HepG2 (cell line): ENCODE data around the gene EPS8. TPM values are rescaled to one million over a fixed set of nuclear protein-coding genes. Genes with fewer than 3 reads are reported as not detected.

ENCODE experiments used
- ATAC-seq: fragments of 200-7000 bp; cut with Tn5 transposase; 3 replicates; pipeline ENCODE4 v1.9.1; 2020; ENCODE audit warnings: mild to moderate bottlenecking, moderate library complexity
- BruUV-seq: library from RNA; stranded (reverse); fragments of 400-500 nt; replicated peaks from 2 replicates; lab custom pipeline; 2021; lab: Mats Ljungman, UMichigan
- CTCF ChIA-PET: fragments of 300-600 bp; formaldehyde crosslinking; extraction: SDS; loops from one replicate; lab custom pipeline; 2021; ENCODE audit warnings: low total read pairs, inconsistent platforms, low intra/inter-chr PET ratio; lab: Yijun Ruan, JAX
- POLR2A ChIA-PET: fragments of 350-600 bp; sonication (Branson Sonifier 250); formaldehyde crosslinking; loops from one replicate; lab custom pipeline; 2020; ENCODE audit warnings: antibody characterized with exemption, inconsistent platforms; lab: Yijun Ruan, JAX
- DNase-seq: peaks from one replicate; pipeline ENCODE4 v3.0.0-alpha.2; 2015; ENCODE audit warnings: low spot score
- FAIRE-seq: peaks from 3 replicates; lab custom pipeline; 2011; peaks lifted over from hg19 to GRCh38; lab: Jason Lieb, UNC
- H2AFZ ChIP-seq: one replicate; pipeline ENCODE4 v1.6.1; 2011; ENCODE audit warnings: low read length, inconsistent platforms
- H3K27ac ChIP-seq: fragments of 300-600 bp; 3 replicates; pipeline ENCODE4 v1.8.0; 2011; ENCODE audit warnings: mixed run types, mild to moderate bottlenecking, mixed read lengths, low read length, inconsistent platforms; ENCODE audit not compliant: insufficient read depth; ENCODE audit errors: extremely low read length
- H3K27me3 ChIP-seq, 2 experiments: fragments of 200-600 bp in 1 of 2; 2 replicates in 1 of 2; 3 replicates in 1 of 2; pipeline versions ENCODE4 v1.6.0 to v1.8.0; 2011; ENCODE audit warnings: low read length in 2 of 2, mild to moderate bottlenecking in 2 of 2, moderate library complexity in 2 of 2, inconsistent platforms in 1 of 2; ENCODE audit not compliant: insufficient read depth in 2 of 2, control insufficient read depth in 1 of 2
- H3K36me3 ChIP-seq, 2 experiments: fragments of 200-600 bp in 1 of 2; replicated peaks in 1 of 2; 2 replicates in 1 of 2; 3 replicates in 1 of 2; pipeline versions ENCODE4 v1.5.1 to v1.8.0; 2011; ENCODE audit warnings: low read length in 2 of 2, inconsistent platforms in 1 of 2; ENCODE audit not compliant: insufficient read depth in 2 of 2, control insufficient read depth in 1 of 2
- H3K4me1 ChIP-seq: 2 replicates; pipeline ENCODE4 v1.5.1; 2012; ENCODE audit warnings: low read length, inconsistent platforms; ENCODE audit not compliant: insufficient read depth
- H3K4me2 ChIP-seq: 2 replicates; pipeline ENCODE4 v1.6.0; 2011; ENCODE audit warnings: low read depth, low read length, inconsistent platforms
- H3K4me3 ChIP-seq, 3 experiments: fragments of 200-600 bp in 1 of 3; sonication (generic), shearing (Covaris generic) in 1 of 3; replicated peaks in 1 of 3; 2 replicates each; pipeline ENCODE4 v1.5.1; 2011 to 2016; ENCODE audit warnings: low read length in 3 of 3, inconsistent platforms in 2 of 3, low read depth in 2 of 3, mild to moderate bottlenecking in 2 of 3, control low read depth in 1 of 3, mixed read lengths in 1 of 3; ENCODE audit not compliant: insufficient read depth in 1 of 3
- H3K79me2 ChIP-seq: one replicate; pipeline ENCODE4 v1.6.1; 2011; ENCODE audit warnings: low read length, inconsistent platforms; ENCODE audit not compliant: insufficient read depth
- H3K9ac ChIP-seq: 2 replicates; pipeline ENCODE4 v1.6.0; 2011; ENCODE audit warnings: mild to moderate bottlenecking, low read depth, low read length, inconsistent platforms; ENCODE audit not compliant: insufficient read depth
- H3K9me3 ChIP-seq: 2 replicates; pipeline ENCODE4 v1.5.1; 2012; ENCODE audit warnings: mild to moderate bottlenecking, low read length
- H4K20me1 ChIP-seq: 2 replicates; pipeline ENCODE4 v1.6.0; 2011; ENCODE audit warnings: inconsistent platforms, mild to moderate bottlenecking, low read length, moderate library complexity; ENCODE audit not compliant: insufficient read depth
- KDM1A ChIP-seq: IDR thresholded peaks from 2 replicates; pipeline ENCODE4 v1.6.1; 2016; ENCODE audit warnings: missing compliant biosample characterization
- NFE2L1 ChIP-seq: sonication (generic); formaldehyde crosslinking; IDR thresholded peaks from 2 replicates; pipeline ENCODE4 v1.4.0; 2020; ENCODE audit warnings: missing genetic modification reagents, mild to moderate bottlenecking, borderline replicate concordance
- NFIB ChIP-seq: sonication (generic); formaldehyde crosslinking; IDR thresholded peaks from 2 replicates; pipeline ENCODE4 v1.9.0; 2021; ENCODE audit warnings: missing genetic modification reagents, mild to moderate bottlenecking, borderline replicate concordance
- NFYB ChIP-seq: sonication (generic); formaldehyde crosslinking; IDR thresholded peaks from 2 replicates; pipeline ENCODE4 v1.4.0; 2020; ENCODE audit warnings: missing genetic modification reagents
- SOX6 ChIP-seq, 2 experiments: fragments of 450-650 bp in 1 of 2; sonication (generic) in 1 of 2; formaldehyde crosslinking in 1 of 2; IDR thresholded peaks; 2 replicates each; pipeline versions ENCODE4 v1.4.0 to v1.6.1; 2017 to 2020; ENCODE audit warnings: antibody characterized with exemption in 1 of 2, mild to moderate bottlenecking in 1 of 2, missing genetic modification reagents in 1 of 2
- ZNF33B ChIP-seq: sonication (generic); formaldehyde crosslinking; IDR thresholded peaks from 2 replicates; pipeline ENCODE4 v1.5.1; 2020; ENCODE audit warnings: mild to moderate bottlenecking, missing genetic modification reagents
- ZNF549 ChIP-seq: sonication (generic); formaldehyde crosslinking; IDR thresholded peaks from 2 replicates; pipeline ENCODE4 v1.5.0; 2020; ENCODE audit warnings: missing genetic modification reagents
- ZNF614 ChIP-seq: IDR thresholded peaks from 2 replicates; pipeline ENCODE4 v1.6.1; 2018; ENCODE audit warnings: missing biosample characterization, missing genetic modification reagents, inconsistent platforms, borderline replicate concordance
- WGBS: methylation state at CpG from one replicate; pipeline ENCODE4 v1.1.6; 2017; ENCODE audit warnings: low lambda C conversion rate; 5-methylcytosine and 5-hydroxymethylcytosine counted together
- in situ Hi-C: cut with HindIII; loops from 2 replicates; pipeline ENCODE4 v1.10.0; 2017; ENCODE audit warnings: low pct_unique_long_range_greater_than_20kb; ENCODE audit not compliant: extremely low pct_ligation_motif_present
- intact Hi-C: fragments of 100-400 bp; cut with micrococcal nuclease; formaldehyde crosslinking; loops from one replicate; pipeline ENCODE4 v1.10.0; 2022; ENCODE audit not compliant: unreplicated experiment
- polyA plus RNA-seq, 8 experiments: library from polyadenylated mRNA; depleted of rRNA in 3 of 8; stranded (reverse) in 7 of 8; unstranded in 1 of 8; fragments of >200 nt; fragmentation: Illumina TruSeq in 4 of 8; extraction: Trizol in 4 of 8; gene quantifications; 2 replicates each; pipeline versions ENCODE4 v1.2.1 to v1.2.3, GENCODE V29; 2011 to 2016; ENCODE audit warnings: low read depth in 4 of 8, missing spikeins in 1 of 8, mixed read lengths in 1 of 8; ENCODE audit not compliant: insufficient read depth in 1 of 8
- total RNA-seq, 5 experiments: library from RNA; depleted of rRNA; stranded (reverse); fragments of >200 nt; fragmentation: Illumina TruSeq; extraction: Trizol; gene quantifications; 2 replicates each; pipeline ENCODE4 v1.2.3, GENCODE V29; 2016; ENCODE audit warnings: low read depth in 1 of 5
- TF ChIP-seq, protein P1 (sequence below): sonication (generic); formaldehyde crosslinking; IDR thresholded peaks from 2 replicates; pipeline ENCODE4 v1.5.1; 2020; ENCODE audit warnings: missing genetic modification reagents, mild to moderate bottlenecking, borderline replicate concordance
- TF ChIP-seq, protein P2 (sequence below): sonication (generic); formaldehyde crosslinking; IDR thresholded peaks from 2 replicates; pipeline ENCODE4 v1.8.0; 2022; ENCODE audit warnings: missing genetic modification reagents, mild to moderate bottlenecking, moderate library complexity, borderline replicate concordance
- TF ChIP-seq, protein P3 (sequence below): IDR thresholded peaks from 2 replicates; pipeline ENCODE4 v1.6.1; 2016; ENCODE audit warnings: missing genetic modification reagents, missing compliant biosample characterization
- TF ChIP-seq, protein P4 (sequence below): sonication (generic); formaldehyde crosslinking; IDR thresholded peaks from 2 replicates; pipeline ENCODE4 v1.4.0; 2020; ENCODE audit warnings: missing genetic modification reagents

The EPS8 gene
- total and polyA plus RNA-seq, 2 of the 13 experiments (the other 11 are each of a cell fraction or from before 2014, with no cell fraction given) = 37.1 to 43.4 TPM

DNA sequence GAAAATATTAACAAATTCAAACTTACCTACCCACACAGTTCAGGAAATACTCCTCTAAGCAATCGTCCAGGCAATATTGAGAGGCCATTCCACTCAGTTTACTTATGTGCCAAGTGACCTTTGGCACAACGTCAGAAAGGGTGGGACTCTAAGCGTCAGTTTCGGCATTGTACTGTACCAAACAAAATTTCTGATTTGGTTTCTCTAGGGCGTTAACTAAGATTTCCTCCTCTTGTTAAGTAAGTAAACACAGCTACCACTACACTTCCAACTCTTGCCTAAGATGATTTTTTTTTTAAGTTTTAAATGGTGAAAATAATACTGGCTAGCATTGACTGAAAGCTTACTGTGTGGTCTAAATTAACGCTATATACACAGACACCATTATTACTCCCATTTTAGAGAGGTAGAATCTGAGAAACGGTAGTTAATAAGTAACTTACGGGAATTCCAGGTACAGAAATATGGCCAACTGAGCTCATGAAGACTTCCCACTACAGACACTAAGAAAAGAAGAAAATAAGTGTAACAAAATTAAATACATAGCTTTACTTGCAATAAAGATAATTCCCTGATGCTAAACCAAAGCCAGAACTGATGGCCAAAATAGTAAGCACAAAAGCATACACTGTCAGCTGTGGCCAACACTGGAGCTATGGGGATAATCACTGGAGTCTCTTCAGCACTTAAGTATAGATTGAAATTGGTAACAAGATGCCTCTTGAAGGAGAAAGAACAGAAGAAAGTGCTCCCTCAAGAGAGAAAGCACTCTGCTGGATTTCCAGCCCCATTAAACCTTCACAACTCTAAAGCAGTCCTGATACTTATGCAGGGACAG is 76.1 kb downstream of the EPS8 start (continued):
- TF ChIP-seq, protein P1, sequence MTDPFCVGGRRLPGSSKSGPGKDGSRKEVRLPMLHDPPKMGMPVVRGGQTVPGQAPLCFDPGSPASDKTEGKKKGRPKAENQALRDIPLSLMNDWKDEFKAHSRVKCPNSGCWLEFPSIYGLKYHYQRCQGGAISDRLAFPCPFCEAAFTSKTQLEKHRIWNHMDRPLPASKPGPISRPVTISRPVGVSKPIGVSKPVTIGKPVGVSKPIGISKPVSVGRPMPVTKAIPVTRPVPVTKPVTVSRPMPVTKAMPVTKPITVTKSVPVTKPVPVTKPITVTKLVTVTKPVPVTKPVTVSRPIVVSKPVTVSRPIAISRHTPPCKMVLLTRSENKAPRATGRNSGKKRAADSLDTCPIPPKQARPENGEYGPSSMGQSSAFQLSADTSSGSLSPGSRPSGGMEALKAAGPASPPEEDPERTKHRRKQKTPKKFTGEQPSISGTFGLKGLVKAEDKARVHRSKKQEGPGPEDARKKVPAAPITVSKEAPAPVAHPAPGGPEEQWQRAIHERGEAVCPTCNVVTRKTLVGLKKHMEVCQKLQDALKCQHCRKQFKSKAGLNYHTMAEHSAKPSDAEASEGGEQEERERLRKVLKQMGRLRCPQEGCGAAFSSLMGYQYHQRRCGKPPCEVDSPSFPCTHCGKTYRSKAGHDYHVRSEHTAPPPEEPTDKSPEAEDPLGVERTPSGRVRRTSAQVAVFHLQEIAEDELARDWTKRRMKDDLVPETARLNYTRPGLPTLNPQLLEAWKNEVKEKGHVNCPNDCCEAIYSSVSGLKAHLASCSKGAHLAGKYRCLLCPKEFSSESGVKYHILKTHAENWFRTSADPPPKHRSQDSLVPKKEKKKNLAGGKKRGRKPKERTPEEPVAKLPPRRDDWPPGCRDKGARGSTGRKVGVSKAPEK (CRISPR knock-in tag) = no peak
- TF ChIP-seq, protein P2, sequence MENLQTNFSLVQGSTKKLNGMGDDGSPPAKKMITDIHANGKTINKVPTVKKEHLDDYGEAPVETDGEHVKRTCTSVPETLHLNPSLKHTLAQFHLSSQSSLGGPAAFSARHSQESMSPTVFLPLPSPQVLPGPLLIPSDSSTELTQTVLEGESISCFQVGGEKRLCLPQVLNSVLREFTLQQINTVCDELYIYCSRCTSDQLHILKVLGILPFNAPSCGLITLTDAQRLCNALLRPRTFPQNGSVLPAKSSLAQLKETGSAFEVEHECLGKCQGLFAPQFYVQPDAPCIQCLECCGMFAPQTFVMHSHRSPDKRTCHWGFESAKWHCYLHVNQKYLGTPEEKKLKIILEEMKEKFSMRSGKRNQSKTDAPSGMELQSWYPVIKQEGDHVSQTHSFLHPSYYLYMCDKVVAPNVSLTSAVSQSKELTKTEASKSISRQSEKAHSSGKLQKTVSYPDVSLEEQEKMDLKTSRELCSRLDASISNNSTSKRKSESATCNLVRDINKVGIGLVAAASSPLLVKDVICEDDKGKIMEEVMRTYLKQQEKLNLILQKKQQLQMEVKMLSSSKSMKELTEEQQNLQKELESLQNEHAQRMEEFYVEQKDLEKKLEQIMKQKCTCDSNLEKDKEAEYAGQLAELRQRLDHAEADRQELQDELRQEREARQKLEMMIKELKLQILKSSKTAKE (CRISPR knock-in tag) = no peak
- no peak for TF ChIP-seq NFIB (CRISPR knock-in tag)
- TF ChIP-seq, all 625 proteins: peak for 103

DNA sequence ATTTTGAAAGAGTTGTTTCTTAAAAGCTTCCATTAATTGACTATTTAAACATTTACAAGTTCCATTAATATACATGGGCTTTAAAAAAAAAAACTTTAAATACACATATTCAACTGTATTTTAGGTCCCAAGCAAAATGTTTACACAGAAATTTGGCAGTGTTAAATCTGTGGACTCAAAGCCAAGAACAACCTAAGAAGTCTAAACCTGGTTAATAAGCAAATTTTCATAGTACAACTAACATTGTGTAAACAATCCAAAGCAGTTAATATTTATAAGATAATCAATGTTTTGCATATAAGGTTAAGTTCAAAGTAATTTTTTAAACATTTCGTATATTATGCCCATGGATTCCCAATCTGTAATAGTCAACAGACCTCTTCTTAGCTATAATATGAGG is 77.0 kb downstream of the EPS8 start:
- POLR2A ChIA-PET = interaction anchor here (1.2 to 2.4 kb wide), 2 partner anchors 21 to 77 kb away, joined by 3 to 14 read pairs; partner anchors contain the start of gene EPS8
- FAIRE-seq = no peak
- H2AFZ ChIP-seq = no peak overlapping the region
- in situ Hi-C loops = no loop called here
- DNase-seq = no peak
- CTCF ChIA-PET = no interaction called here
- no peaks in the 10 kb centered on the region for H3K27me3 ChIP-seq
- 8% methylated on average over 1 of the region's 1 CpG for WGBS
- no peaks in the 10 kb centered on the region for H3K9me3 ChIP-seq
- peak overlapping the region; percentile 70 for H3K9ac ChIP-seq
- H3K4me2 ChIP-seq = peak overlapping the region; percentile 79
- no peak for TF ChIP-seq NFYB (CRISPR knock-in tag)
- TF ChIP-seq ZNF549 (CRISPR knock-in tag) = no peak
- TF ChIP-seq ZNF614 (CRISPR knock-in tag) = no peak
- no peak for TF ChIP-seq ZNF33B
- TF ChIP-seq SOX6 (IDR thresholded peaks at IDR 0.05) = no peak
- no peak for TF ChIP-seq SOX6 (CRISPR knock-in tag; IDR thresholded peaks at IDR 0.05)
- TF ChIP-seq, protein P3, sequence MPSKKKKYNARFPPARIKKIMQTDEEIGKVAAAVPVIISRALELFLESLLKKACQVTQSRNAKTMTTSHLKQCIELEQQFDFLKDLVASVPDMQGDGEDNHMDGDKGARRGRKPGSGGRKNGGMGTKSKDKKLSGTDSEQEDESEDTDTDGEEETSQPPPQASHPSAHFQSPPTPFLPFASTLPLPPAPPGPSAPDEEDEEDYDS (CRISPR knock-in tag) = no peak
- TF ChIP-seq, protein P4, sequence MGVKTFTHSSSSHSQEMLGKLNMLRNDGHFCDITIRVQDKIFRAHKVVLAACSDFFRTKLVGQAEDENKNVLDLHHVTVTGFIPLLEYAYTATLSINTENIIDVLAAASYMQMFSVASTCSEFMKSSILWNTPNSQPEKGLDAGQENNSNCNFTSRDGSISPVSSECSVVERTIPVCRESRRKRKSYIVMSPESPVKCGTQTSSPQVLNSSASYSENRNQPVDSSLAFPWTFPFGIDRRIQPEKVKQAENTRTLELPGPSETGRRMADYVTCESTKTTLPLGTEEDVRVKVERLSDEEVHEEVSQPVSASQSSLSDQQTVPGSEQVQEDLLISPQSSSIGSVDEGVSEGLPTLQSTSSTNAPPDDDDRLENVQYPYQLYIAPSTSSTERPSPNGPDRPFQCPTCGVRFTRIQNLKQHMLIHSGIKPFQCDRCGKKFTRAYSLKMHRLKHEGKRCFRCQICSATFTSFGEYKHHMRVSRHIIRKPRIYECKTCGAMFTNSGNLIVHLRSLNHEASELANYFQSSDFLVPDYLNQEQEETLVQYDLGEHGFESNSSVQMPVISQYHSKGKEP = no peak
- TF ChIP-seq KDM1A (CRISPR knock-in tag) = no peak
- no peak for TF ChIP-seq NFE2L1 (CRISPR knock-in tag)
- H3K4me3 ChIP-seq = peak overlapping the region; percentile 59 to 66 (median 59); a peak in 5 of 6 replicates
- ATAC-seq = no peak
- H3K27ac ChIP-seq = peak overlapping the region; percentile 84
- no peaks in the 10 kb centered on the region for H4K20me1 ChIP-seq
- peaks cover 64% of the 10 kb centered on the region for H3K79me2 ChIP-seq
- intact Hi-C loops = loop anchor here (5.0 kb wide), 1 partner anchor 120 kb away; no protein-coding TSS in a partner anchor
- peaks cover 73% of the 10 kb centered on the region for H3K4me1 ChIP-seq
- BruUV-seq = no TSS peak
- H3K36me3 ChIP-seq = no peaks in the 10 kb centered on the region
